Measurements from ENCODE around the gene ELOB.

The ELOB gene

DNA sequence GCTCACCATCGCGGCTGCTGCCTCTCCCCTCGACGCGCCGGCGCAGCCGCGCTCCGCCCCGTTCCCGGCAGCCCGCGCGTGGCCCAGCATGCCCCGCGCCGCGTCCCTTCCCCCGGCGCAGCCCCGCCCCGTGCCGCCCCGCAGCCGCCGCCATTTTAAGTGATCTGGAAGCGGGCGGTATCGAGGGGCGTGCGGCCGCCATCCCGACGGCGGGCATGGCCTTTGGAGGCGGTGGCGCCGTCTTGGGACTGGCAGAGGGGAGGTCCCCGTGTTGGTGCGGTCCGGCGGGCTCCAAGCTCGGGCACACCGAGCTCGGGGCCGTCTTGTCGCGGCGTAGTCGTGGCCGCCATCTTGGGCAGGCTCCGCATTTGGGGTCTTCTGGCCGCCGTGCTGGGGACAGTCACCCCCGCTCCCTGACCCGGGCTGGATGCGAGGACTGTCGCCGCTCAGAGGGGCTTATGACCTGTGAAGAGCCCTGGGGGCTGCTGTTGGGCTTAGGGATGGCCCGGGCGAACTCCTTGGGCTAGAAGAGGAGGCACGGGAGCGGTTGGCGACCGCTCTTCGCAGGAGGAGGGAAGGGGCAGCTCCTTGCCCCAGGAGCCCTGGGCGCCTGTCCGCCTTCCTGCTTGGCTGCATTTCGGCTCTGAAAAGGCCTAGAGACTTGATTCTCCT is at the start of gene ELOB:
Gene ELOB, minus strand, starts transcription at position 50 of the 672 bp plus-strand sequence. Its CDS starts 41 bp downstream, at position 9.
- H3K4me3 ChIP-seq (replicated peaks in 1 of 2; ENCODE audit: low read depth in 2 of 2, low read length in 2 of 2) = peak within 1 kb of the TSS; percentile 95 to 97
- peak; percentile 78 to 86 for DNase-seq (ENCODE audit: low read depth in 2 of 2)
- TF ChIP-seq, protein P1, sequence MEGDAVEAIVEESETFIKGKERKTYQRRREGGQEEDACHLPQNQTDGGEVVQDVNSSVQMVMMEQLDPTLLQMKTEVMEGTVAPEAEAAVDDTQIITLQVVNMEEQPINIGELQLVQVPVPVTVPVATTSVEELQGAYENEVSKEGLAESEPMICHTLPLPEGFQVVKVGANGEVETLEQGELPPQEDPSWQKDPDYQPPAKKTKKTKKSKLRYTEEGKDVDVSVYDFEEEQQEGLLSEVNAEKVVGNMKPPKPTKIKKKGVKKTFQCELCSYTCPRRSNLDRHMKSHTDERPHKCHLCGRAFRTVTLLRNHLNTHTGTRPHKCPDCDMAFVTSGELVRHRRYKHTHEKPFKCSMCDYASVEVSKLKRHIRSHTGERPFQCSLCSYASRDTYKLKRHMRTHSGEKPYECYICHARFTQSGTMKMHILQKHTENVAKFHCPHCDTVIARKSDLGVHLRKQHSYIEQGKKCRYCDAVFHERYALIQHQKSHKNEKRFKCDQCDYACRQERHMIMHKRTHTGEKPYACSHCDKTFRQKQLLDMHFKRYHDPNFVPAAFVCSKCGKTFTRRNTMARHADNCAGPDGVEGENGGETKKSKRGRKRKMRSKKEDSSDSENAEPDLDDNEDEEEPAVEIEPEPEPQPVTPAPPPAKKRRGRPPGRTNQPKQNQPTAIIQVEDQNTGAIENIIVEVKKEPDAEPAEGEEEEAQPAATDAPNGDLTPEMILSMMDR (IDR thresholded peaks at IDR 0.05; ENCODE audit: low read depth, low read length) = no peak

DNA sequence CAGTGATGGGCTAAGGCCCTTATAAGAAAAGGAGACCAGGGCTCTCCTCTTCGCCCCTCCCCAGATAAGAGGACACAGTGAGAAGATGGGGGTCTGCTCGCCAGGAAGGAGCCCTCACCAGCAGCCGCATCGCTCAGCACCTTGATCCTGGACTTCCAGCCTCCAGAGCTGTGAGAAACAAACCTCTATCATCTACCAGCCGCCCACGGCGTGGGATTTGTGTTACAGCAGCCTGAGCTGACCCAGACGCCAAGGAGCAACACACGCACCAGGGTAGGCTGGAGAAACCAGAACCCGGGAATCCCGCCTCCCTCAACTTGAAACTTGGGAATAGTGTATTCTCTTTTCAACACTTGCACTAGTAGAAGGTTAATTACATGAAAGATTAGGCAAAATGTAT is 48.8 kb upstream of the ELOB start:
- TF ChIP-seq, protein P1 (IDR thresholded peaks at IDR 0.05; ENCODE audit: low read depth, low read length) = no peak
- no peak for DNase-seq (ENCODE audit: low read depth in 2 of 2)

DNA sequence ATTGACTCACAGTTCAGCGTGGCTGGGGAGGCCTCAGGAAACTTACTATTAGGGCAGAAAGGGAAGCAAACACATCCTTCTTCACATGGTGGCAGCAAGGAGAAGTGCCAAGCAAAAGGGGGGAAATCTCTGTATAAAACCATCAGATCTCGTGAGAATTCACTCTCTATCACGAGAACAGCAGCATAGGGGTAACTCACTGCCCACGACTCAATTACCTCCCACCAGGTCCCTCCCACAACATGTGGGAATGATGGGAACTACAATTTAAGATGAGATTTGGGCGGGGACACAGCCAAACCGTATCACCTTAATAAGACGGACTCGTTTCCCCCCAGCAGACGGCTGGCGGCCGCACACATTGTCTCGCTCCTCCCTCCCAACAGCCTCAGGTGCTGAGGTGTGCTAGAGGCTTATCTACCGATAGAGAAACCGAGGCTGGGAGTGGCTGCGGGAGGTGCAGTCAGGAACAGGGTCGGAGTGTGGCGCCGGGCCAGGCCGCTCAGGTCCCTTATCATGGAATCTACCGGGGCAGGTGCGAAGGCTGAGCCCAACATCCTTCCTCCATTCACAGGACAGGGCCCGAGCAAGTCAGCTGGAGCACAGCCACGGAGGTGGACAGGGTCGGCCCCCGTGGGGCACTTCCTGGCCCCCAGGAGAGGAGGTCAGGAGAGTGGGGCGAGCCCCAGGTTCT is 48.1 kb upstream of the ELOB start:
- H3K4me3 ChIP-seq (replicated peaks in 1 of 2; ENCODE audit: low read depth in 2 of 2, low read length in 2 of 2) = no peak overlapping the region
- TF ChIP-seq, protein P1 (IDR thresholded peaks at IDR 0.05; ENCODE audit: low read depth, low read length) = no peak
- DNase-seq (ENCODE audit: low read depth in 2 of 2) = no peak

More for the DNA sequence above, 48.8 kb upstream of the ELOB start:
- no peak overlapping the region for H3K4me3 ChIP-seq (replicated peaks in 1 of 2; ENCODE audit: low read depth in 2 of 2, low read length in 2 of 2)

DNA sequence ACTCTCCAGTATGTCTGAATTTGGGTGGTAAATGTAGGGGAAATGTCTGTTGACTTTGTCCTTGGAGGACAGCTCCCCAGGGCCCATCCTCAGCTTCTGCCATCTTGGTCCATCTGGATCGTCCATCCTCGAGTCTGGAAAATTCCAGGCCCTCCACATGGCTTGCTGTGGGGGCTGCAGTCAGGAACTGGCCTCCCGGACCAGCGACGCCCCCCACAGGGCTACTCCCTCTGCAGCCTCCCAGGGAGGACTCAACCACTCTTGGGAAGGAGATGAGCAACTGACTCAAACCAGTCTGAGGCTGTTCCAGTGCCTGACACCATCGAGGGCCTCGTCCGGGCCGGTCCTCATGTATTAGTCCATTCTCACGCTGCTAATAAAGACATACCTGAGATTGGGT is 47.5 kb upstream of the ELOB start:
- no peak overlapping the region for H3K4me3 ChIP-seq (replicated peaks in 1 of 2; ENCODE audit: low read depth in 2 of 2, low read length in 2 of 2)
- TF ChIP-seq, protein P1 (IDR thresholded peaks at IDR 0.05; ENCODE audit: low read depth, low read length) = no peak
- no peak for DNase-seq (ENCODE audit: low read depth in 2 of 2)

DNA sequence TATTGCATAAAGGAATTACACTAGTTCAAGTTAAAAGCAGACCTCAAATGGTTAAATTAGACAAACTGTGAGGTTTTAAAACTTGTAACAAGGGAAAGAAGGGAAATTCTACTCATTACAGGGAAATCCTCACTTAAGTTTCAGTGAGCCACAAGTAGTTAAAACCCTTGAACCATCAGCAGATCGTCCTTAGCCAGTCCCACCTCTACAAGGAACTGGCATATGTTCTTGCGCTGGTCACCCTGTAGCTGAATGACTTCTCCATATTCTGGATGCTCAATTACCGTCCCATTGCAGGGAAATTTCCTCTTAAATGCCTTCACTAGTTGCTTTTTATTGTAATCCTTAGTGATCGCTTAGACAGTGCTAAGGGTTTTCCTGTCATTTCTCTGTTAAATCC is 45.4 kb upstream of the ELOB start:
- no peak for DNase-seq (ENCODE audit: low read depth in 2 of 2)
- H3K4me3 ChIP-seq (replicated peaks in 1 of 2; ENCODE audit: low read depth in 2 of 2, low read length in 2 of 2) = no peak overlapping the region
- TF ChIP-seq, protein P1 (IDR thresholded peaks at IDR 0.05; ENCODE audit: low read depth, low read length) = no peak

DNA sequence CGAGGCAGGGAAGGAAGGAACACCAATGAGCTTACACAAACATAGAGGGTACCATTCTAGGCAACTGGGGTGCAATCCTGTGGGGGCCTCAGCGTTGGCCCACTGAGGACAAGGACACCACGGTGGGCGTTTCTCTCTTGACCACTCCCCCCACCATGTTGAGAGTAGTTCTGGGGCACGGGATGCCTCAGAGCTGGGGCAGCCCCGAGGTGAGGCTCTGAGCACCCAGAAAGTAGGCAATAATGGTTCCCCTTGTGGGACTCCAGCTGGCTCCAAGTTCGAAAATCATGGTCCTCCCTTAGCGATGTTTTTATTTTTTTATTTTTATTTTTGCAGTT is 45.0 kb upstream of the ELOB start:
- DNase-seq (ENCODE audit: low read depth in 2 of 2) = no peak
- TF ChIP-seq, protein P1 (IDR thresholded peaks at IDR 0.05; ENCODE audit: low read depth, low read length) = no peak

More for the DNA sequence above, 45.0 kb upstream of the ELOB start:
- no peak overlapping the region for H3K4me3 ChIP-seq (replicated peaks in 1 of 2; ENCODE audit: low read depth in 2 of 2, low read length in 2 of 2)
